ENCODE results near the gene UXT. TPM values are rescaled to one million over a fixed set of nuclear protein-coding genes. Genes with fewer than 3 reads are reported as not detected.

Gene UXT
- total RNA-seq = 139 and 153 TPM in 2 replicates

DNA sequence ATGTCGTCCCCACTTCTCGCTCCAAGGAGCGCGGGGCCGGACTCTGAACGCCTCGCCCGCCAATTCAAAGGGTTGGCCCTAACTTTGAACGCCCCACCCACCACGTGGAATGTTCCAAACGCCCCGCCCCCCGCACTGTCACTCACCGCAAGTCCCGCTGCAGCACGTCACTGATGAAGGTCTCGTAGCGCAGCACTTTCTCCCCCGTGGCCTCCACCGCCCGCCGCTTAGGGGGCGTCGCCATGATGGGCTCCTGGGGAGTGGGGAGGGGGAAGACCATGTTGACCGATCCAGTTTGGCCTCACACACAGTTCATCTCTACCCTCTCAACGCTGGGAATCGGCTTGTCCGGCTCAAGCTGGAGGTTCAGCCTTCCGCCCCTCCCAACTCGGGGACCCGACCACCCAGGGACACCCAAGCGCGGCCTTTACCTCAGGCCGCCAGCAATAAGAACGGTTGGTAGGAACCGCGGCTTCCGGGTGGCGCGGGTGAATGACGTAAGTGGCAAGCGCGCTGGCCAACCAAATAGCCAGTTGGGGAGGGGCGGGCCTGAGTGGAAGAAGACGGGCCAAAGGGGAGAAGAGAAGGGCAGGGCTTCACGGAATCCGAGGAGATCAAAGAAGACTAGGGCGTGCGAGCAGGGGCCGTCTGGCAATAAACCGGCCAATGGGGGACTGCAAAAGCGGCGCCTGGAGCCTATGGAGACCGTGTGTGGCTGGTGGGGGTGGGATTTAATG is at the start of gene UXT:
UXT (minus strand) TSS at position 497 of the 737 bp plus-strand sequence; CDS start at position 244, 253 bp downstream.

DNA sequence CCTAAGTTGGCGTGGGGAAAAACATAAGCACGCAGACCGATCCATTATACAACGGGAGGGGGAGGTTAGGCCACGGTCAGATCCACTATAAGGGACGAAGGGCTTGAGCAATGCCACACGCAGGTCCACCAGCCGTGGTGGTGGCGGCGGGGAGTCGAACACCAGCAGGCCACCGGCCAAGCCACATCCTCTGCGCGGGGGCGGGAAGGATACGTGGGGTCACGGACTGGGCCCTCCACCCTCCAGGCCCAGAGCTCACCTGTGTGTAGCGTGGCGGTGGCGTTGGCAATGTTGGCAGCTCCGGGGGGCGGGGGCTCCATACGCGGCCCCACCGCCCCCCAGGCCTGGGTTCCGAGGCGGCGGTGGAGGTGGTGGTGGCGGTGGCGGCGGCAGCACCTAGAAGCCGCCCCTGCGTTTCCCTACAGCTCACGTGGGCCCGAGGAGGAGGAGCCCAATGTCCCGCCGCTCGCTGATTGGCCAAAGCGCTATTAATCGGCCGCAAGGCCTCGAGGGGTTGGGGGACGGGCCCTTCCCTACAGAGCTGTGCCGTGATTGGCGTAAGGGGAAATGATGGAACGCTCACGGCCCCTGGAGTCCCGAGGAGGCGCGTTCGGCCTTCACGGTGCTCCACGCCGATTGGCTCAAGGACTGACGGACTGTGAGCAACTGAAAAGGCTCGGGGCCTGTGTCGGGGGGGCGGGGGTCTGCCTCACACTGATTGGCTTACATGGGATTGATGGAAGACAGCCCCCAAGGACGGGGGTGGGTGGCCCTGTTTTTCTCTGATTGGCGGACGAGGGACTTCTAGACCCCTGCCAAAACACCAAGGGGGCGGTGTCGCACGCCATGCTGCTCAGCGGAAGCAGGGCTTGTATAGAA is 8.6 kb downstream of the UXT start, which contains the start of gene ELK1:
ELK1 (minus strand) TSS at position 400 of the 879 bp plus-strand sequence. CDS start 9,122 bp downstream, outside the sequence.

GRCh38 chrX:47629419-47630200 is 29.4 kb downstream of the UXT start, which contains the start of gene CFP:
Gene CFP, minus strand, starts transcription at chrX:47629930. Its CDS starts 86 bp downstream, at chrX:47629844.

DNA sequence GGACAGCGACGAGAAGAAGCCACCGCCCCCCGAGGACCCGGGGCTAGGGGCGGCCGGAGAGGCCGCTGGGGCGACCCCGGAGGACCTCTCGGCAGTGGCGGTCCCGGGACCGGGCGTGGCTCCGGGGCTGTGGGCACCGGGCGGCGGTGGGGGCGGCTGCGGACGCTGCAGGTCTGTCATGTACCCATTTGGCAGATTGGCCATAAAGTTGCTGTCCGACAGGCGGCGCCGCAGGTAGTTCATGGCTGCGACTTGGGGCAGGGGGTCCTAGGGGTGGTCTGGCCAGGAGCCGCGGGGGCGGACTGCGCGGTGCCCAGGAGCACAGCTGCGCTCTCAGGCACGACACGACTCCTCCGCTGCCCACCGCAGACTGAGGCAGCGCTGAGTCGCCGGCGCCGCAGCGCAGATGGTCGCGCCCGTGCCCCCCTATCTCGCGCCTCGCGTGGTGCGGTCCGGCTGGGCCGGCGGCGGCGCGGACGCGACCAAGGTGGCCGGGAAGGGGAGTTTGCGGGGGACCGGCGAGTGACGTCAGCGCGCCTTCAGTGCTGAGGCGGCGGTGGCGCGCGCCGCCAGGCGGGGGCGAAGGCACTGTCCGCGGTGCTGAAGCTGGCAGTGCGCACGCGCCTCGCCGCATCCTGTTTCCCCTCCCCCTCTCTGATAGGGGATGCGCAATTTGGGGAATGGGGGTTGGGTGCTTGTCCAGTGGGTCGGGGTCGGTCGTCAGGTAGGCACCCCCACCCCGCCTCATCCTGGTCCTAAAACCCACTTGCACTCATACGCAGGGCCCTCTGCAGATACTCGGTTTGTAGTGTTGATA is 39.3 kb downstream of the UXT start, which contains the start of gene SYN1:
SYN1 (minus strand) TSS at position 372 of the 817 bp plus-strand sequence; CDS start at position 243, 129 bp downstream.

Other genes with a start within 250 kb of the UXT start
- gene ZNF41, start 176.0 kb downstream of the UXT start, total RNA-seq = 5.1 and 5.4 TPM in 2 replicates
- gene ARAF, start 98.0 kb downstream of the UXT start, total RNA-seq = 27.8 and 29.3 TPM in 2 replicates
- 127 and 259 TPM in 2 replicates for gene TIMP1, start 76.7 kb downstream of the UXT start, total RNA-seq
- gene SYN1, start 39.3 kb downstream of the UXT start, total RNA-seq = not detected in 2 replicates
- not detected in 2 replicates for gene CFP, start 29.2 kb downstream of the UXT start, total RNA-seq
- gene ELK1, start 8.6 kb downstream of the UXT start, total RNA-seq = 27.4 and 34.1 TPM in 2 replicates
- 5.2 and 5.9 TPM in 2 replicates for gene ZNF81, start 177.7 kb upstream of the UXT start, total RNA-seq